NCI-H446 treated with DMSO at 0.1 percent for 48 hours (cell line): ENCODE results near the gene MCU.
A peak's percentile ranks its signal among the peaks of the same experiment; 100 is the strongest.

ENCODE experiments used
- DNase-seq: peaks from one replicate; lab custom pipeline; 2025; lab: John Stamatoyannopoulos, UW

Gene MCU

DNA sequence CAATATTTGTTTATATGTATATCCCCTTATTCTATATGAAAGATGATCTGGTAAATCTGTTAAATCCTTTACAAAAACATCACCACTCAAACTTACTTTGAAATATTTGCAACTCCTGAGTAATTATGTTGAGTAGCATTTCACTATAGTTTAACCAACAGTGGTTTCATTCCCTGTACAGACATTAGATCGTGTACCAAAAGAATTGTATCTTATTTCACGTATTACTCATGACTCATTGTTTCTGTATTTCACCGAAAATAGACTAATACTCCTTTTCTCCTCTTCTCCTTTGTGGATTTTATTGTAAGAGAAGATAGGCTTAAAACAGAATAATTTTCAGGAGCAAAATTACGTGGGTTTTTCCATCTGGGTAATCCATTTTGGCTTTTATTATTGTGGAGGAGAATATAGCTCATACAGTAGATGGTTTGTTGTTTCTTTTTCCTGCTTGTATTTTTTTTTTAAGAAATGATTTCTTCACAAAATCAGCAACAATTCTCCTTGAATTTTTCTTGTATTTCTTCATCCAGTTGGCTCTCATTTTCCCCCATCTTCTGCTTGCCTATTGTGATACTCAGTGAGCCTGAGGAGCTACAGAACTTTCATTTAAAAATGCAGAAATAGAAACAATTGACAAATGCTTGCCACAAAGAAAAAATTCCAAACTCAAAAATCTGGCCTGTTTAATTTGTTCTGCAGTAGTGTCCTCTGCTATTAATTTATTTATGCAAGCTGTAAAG, 111.0 kb downstream of the MCU start:
- no peak for DNase-seq

DNA sequence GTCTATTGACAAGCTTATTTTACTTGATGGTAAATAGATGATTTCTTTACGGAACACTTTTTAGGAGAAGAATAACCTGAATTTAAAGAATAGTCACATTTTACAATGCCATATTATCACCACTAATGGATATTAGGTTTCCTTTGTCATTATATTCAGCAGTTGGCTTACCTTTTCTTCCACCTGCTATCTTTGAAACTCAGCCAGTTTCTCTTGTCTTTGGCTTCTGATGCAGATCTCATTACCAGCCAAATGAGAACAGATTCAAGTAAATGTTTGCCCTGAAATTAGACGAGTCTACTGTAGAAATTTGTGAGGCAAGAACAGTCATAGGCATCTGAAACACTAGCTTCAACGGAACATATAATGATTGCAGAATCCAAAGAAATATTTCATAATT, 116.1 kb downstream of the MCU start:
- DNase-seq, result peak; percentile 1

DNA sequence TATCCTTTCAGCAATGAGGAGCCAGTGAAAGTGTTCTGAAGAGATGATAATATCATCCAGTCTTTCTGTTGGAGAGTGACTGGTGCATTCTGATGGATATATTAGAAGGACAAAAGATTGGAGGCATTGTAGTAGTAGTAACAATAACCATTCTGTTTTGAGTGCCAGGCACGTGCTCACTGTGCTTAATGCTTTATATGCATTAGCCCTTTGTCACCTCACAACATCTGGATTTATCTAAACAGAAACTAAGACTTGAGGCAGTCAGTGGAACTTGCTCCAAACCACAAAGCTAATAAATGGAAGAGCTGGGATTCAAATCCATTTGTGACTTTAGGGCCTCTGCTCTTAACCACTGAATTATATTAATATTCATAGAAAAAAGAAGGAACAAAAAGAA, 117.1 kb downstream of the MCU start:
- DNase-seq, result no peak

DNA sequence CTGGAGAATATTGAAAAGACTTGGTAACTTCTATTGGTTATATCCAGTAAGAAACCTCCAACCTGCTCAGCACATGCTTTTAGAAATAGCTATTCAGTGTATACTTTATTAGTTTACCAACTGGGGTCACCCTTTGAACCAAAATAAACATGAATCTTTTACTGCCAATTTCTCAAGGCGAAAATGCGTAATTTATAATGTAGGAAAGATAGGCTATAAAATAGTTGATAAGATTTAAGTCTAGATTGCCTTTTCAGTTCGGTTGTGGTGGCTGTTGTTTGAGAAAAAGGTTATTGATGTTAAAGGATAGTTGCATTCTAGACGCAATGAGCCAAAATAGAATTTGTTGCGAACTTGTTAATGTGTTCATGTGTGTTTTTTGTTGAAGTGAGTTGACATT, 119.0 kb downstream of the MCU start:
- DNase-seq, result no peak

DNA sequence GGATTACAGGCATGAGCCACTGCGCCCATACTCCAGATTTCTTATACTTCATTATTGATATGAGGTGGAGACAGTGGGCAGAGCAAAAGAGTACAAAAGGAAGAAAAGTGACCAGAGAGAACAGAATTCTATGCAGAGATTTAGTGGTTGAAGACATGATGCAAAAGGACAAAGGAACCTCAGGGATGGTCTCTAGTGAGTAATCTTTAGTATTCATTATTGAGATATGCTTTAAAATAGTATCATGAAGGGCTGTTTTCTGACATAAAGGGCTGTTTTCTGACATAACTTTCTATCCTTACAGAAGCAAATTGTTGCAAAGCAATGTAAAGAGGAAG, 120.4 kb downstream of the MCU start:
- no peak for DNase-seq

DNA sequence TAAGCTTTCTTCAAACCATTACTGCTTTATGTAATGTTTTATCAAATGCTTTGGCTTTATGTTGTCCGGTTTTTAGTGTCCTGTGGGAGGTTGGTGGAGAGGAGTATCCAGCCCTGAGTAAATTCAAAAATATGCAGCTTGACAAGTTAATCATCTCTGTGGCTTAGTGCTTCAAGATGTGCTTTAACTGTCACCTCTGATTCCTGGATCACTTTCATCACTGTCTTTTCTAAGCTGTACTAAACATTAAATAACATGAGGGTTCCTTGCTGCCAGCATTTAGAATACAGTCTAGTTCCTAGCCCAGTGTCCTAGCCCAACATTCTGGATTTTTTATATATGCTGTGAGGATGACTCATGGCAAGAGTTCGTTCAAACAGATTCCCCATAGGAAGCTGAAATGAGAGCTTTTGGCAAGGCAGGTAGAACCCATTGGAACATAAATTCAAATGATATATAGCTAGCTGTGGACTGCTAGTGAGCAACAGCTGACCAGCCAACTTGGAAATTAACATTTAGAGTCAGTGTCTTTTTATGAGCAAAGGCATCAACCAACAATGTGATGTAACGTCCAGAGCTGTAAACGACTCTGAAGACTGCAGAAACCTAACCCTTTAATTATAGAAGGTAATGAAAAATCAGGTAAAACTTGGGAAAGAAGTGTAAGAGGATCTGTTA, 120.9 kb downstream of the MCU start:
- peak; percentile 0 for DNase-seq

DNA sequence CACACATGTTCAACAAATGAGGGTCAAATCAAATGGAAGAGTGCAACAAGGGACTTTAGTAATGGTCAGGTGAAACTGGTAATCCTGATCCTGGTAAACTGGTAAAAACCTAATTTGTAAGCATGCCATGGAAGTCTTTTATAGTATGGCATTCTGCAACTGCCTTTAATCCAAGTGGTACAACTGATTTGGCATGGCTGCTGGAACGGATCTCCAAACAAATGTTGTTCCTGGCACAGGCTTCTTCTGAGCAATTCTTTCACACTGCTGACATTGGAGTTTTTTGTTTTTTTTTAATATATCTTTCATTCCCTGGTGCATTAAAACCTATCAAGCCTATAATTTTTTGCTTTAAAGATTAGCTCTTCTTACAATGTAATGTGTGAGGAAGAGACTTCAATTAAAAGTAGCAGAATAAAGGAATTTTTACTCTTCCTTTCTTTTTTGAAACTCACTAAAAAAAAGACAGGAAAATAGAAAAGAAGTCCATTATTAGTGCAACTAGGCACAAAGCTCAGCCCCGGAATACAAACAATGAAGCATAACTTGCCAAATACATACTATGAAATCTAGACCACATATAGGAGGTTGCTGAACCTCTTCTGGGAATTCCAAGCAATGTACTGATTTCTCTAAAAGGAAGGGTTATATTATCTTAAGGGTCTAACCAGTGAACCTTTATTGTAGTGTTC, 122.3 kb downstream of the MCU start:
- no peak for DNase-seq

DNA sequence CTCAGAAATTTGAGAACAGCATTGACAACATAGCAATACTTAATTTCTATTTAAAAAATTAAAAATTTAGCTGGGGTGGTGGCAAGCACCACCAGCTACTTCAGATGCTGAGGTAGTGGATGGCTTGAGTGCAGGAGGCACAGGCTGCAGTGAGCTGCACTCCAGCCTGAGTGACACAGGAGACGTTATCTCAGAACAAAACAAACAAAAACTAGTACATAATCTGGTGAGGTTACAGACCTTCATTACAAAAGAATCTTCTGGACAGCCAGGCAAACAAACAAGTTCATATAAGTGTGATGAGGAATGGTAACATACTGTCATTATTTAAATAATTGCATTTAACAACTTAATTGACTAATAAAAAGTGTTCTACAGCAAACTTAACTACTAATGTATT, 124.6 kb downstream of the MCU start:
- no peak for DNase-seq

DNA sequence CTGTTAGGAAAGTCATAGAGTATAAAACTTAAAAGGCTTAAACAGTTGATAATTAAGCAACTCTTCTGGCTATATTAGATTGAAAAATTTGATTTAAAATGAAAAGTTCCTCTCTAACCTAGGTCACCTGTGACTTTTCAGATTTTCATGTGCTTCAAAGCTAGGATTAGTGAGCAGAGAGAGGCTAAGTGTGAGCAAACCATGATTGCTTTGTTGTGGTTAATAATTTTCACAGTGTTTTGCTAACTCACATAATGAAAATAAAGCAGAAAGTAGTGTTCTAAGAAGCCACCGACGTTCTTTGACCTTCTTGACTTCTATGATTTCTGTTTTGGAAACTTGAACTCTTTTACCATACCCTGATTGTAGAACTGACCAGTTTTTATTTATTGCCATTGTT, 126.1 kb downstream of the MCU start:
- DNase-seq, result no peak

DNA sequence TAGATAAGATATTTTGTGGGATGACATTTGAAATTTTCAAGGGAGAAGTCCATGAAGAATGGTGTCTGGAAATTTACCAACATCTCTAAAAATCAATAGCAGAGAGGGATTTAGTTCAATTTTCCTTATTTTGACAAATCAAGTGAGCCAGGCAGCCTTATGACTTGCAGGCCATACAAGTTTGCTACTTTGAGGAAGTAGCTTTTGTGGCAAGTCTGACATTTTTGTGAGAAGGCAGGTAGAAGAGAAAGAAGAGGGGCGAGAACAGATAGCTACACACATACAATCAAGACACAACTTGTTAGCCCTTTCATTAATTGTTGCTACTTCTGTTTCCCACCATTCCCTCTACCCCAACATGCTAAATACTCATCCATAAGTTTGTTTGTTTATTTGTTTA, 127.1 kb downstream of the MCU start:
- no peak for DNase-seq

DNA sequence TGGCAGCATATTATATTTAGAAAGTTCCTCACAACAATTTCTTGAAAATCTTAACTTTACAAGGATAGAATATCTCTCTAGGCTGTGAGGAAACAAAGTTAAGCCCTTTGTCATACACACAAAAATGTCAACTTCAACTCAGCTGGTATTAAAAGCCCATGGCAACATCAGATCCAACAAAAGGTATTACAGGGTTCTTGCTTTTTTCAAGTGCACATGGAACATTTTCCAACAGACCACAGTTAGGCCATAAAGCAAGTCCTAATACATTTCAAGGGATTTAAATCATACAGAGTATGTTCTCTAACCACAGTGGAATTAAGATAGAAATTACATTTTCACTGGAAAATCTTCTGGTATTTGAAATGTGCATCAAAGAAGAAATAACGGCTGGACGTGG, 129.7 kb downstream of the MCU start:
- no peak for DNase-seq

DNA sequence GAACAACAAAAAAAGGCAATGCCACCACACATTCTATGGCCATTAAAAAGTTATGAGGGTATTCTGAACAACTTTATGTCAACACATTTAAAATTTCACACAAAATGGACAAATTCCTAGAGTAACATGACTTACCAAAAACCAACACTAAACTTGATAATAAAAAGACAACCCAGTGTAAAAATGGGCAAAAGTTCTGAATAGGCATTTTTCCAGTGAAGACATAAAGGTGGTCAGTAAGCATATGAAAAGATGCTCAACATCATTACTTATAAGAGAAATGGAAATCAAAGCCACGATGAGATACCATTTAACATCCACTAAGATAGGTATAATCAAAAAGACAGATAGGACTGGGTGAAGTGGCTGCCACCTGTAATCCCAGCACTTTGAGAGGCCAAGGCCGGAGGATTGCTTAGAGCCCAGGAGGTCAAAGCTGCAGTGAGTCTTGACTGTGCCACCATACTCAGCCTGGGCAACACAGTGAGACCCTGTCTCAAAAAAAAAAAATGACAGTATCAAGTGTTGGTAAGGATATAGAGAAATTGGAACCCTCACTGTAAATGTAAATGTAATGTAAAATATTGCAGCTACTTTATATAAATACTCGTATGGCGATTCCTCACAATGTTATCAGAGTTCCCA, 130.5 kb downstream of the MCU start:
- DNase-seq, result no peak

DNA sequence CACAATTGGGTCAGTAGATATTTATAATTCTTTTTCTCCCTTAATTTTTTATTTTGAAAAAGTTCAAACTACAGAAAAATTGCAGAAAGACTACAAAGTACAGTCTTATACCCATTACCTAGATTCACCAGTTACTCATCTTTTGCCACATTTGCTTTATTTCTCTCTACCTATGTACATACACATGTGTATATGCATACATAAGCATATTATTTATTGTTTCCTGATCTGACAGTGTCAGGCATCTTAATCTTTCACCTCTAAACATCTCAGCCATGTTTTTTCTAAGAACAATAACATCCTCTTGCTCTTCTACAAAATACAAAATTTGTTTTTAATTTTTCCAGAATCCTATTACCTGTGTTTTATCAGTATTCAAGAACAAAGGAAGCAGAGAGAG, 133.2 kb downstream of the MCU start:
- DNase-seq, result no peak

DNA sequence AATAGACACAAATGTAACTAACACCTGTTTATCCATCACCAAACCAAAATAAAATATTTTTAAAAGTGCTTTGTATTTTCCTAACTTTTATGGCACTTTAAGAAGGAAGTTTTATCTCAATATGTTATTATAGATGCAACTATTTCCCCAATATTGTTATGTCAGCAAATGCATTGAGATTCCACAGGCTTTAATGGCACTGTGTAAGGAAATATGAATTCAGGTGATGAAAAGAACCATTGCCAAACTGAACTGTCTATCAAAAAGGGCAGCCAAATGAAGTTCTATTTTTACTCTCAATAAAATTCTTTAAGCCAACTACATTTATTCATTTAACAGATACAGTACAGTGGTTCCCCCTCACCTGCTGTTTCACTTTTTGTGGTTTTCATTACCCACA, 134.4 kb downstream of the MCU start:
- no peak for DNase-seq

DNA sequence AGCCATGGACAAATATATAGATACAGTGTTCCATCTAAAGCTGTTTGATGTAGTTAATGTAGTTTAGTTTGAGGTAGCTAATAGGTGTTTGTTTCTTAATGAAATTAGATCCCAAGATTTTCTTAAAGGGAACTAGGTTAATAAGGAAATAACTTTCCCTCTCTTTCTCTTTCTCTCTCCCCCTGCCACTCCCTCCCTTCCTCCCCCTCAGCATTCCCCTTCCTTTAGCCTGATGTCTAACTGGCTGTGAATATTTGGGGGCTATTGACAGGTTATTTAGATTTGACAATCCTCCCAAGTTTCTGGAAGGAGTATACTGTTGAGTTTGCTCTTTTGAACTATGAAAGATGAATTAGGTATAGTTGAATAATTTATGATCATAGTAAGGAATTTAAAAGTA, 136.4 kb downstream of the MCU start:
- DNase-seq, result no peak

DNA sequence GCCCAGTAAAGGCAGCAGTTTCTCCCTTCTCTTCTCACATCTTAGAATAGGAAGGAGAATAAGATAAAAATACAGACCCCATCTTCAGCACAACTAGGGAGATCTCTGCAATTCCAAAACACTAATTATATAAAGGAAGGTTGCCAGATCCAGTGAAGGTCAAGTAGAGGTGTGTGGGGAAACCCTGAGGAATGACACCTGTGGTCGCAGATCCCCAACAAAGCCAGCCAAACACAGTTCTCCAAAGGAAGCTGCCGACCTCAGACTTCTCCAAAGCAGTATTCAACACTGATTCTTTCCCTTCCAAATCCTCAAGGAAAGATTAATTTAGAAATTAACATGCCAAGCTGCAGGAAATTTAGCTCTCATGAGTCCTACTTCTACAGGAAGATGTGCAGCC, 138.7 kb downstream of the MCU start:
- DNase-seq, result no peak

DNA sequence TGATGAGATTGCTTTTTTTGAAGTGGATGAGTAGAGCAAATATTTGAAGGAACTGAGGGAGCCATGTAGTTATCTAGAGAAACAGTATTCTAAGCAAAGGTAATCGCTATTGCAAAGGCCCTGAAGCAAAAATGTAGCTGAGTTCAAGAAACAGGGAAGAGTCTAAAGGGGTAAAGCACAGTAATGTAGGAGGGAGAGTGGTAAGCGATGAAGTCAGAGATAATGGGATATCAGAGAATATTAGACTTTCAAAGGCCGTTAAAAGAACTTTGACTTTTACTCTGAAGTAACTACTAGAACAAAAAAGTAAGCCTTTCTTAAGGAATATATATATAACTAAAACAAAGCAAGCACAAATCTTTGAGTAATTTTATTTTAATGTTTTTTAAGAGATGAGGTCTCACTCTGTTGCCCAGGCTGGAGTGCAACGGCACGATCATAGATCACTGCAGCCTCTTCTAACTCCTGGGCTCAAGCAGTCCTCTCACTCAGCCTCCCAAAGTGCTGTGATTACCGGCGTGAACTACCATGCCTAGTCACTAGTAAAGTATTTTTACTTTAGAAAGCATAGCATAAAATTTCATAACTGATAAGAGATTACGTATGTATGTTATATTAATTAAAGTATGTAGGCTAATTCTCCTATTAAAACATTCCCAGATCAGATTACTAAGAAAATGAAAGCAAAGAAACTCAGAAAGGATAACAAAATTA, 139.9 kb downstream of the MCU start:
- DNase-seq, result no peak

DNA sequence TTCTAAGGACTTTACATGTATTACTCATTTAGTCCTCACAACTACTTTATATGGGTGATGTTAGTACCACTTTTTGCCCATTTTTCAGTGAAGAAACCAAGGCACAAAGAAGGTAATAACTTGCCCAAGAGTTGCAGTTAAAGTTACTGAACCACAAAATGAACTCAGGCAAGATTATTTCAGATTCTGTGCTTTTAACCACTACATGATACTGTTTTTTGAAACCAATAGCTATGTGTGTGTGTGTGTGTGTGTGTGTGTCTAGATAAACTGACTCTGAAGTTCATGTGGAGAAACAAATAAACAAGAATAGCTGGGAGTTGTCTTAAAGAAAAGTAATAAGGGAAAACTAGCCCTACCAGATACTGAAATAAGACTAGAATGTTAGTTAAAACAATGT, 140.8 kb downstream of the MCU start:
- DNase-seq, result no peak

DNA sequence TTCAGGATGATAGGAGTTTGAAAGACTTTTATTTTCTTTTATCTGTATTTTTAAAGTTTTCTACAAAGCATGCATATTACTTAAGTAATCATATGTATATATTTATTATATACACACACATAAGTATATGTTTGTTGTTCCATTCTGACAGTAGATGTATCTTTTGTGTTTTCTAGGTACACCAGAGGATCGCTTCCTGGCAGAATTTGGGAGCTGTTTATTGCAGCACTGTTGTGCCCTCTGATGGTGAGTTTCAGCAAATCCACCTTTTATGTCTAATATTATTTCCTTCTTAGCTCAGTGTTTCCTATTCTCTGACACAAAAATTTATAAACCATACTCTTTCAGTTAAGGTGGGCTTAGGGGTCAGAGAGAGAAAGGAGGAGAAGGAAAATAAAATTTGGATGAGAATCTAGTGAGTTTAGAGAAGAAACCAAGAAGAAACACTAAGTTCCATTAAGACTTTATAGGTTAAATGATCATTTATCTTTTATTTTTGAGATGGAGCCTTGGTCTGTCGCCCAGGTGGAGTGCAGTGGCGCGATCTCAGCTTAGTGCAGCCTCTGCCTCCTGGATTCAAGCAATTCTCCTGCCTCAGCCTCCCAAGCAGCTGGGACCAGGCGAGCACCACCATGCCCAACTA, 142.4 kb downstream of the MCU start:
- DNase-seq, result peak; percentile 11

DNA sequence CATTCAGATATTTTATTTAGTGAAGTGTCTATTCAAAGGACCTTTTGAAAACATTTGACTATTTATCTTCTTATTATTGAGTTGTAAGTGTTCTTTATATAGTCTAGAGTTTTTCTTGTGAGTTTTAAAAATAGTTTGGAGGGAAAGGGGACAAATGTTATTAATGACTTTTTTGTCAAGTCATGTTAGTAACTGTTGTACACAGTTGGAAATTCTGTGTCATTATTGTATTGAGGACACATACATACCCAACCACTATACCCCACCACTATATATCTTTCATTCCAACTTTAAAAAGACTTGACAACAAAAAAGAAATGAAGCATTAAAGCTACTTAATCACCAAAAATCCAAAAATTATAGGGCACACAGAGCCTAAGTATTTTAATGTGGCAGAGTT, 148.4 kb downstream of the MCU start:
- no peak for DNase-seq

DNA sequence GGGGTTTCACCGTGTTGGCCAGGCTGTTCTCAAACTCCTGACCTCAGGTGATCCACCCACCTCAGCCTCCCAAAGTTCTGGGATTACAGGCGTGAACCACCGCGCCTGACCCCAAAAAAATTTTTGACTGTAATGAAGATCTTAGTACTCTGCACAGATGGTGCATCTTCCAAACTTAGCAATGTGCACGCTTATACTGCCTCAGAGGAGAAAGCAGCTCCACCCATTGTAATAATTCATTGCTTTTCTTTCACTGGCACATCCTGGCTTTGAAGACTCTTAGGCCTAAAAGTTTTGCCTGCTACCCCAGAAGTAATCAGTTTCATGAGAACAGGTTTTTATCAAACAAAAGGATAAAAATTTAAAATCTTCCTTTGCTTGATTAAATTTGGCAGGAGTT, 149.5 kb downstream of the MCU start:
- DNase-seq, result no peak

DNA sequence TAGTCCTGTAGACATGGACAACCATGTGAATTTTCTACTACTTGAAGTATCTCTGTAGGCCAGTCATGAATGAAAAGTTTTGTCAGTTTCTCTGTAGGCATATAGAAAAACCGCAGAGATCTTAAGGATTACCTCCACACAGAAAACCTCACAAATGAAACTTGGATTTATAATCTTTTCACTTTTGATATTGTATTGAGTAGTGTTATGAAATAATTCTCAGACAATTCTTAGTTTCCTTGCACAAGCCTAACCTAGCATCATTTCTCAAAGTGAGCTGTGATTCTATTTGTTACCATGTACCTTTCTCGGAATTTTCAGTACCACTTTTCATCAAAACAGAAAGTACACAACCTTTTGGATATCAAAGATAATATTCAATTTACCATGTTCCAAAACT, 150.2 kb downstream of the MCU start:
- DNase-seq, result no peak
